Breast epithelium (tissue), 3 donors: ENCODE data around the gene CCDC30.

Experiments
- CTCF ChIP-seq, 3 donors: fragments of 450-650 bp; IDR thresholded peaks; one replicate each; pipeline ENCODE4 v1.5.1; 2016 to 2017; ENCODE audit warnings: antibody characterized with exemption in 3 of 3, mild to moderate bottlenecking in 3 of 3, moderate library complexity in 3 of 3
- POLR2A ChIP-seq: fragments of 450-650 bp; IDR thresholded peaks from one replicate; pipeline ENCODE4 v1.6.1; 2016; ENCODE audit warnings: antibody characterized with exemption, mild to moderate bottlenecking, moderate library complexity
- POLR2AphosphoS5 ChIP-seq, 3 donors: sonication (generic); formaldehyde crosslinking; IDR thresholded peaks; one replicate each; pipeline ENCODE4 v1.6.1; 2017; ENCODE audit warnings: antibody characterized with exemption in 3 of 3

GRCh38 chr1:42419126-42419821 lies 43.8 kb upstream of the CCDC30 start:
- TF ChIP-seq POLR2A = no peak
- TF ChIP-seq POLR2AphosphoS5 (IDR thresholded peaks at IDR 0.05) = no peak
- TF ChIP-seq CTCF (IDR thresholded peaks at IDR 0.05) = no peak
